GM18519 (cell line): Measurements from ENCODE around the gene FBXL2.
"Not testable (repeated sequence)": the region's sequence is repeated elsewhere in the genome, so short reads cannot be mapped to it uniquely, and the experiment has no call there.

Experiments
- ATAC-seq: cut with Tn5 transposase; IDR thresholded peaks from one replicate; pipeline ENCODE4 v1.9.1; 2021; ENCODE audit warnings: mild to moderate bottlenecking, moderate library complexity; ENCODE audit not compliant: unreplicated experiment, low FRiP score

FBXL2 gene

DNA sequence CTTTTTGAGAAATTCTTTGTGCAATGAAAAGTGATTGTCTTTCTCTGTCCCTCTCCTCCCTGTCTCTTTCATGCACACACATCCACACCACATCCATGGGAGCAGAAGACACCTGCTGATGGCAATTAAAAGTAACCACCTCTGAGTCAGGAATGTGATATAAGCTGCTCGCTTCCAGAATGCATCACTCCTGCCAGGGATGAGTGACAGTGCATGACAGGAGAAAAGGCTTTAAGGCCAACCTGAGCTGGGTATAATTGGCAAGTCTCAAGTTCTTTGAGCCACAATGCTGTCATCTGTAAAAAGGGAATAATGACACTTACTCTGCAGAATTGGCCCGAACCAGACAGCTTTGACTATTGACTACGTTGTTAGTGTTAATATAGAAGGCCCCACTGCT is 103.4 kb downstream of the FBXL2 start:
- ATAC-seq, result no peak

GRCh38 chr3:33383951-33384350 is 106.7 kb downstream of the FBXL2 start:
- no peak for ATAC-seq

DNA sequence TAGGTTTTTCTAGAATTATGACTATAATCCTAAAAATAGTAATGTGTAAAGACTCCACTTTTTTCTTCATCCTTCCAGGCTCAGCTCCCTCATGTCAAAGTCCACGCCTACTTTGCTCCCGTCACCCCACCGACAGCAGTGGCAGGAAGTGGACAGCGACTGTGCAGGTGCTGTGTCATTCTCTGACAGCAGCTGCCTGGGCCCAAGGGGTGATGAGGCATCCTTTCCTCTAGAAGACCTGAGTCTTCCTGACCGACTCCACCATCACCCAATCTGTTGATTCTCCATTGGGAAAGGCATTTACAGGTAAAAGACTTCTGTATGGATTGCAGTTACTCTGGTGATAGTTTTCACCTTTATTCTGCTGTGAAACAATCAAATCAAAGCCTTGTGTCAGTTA is 108.2 kb downstream of the FBXL2 start:
- no peak for ATAC-seq

GRCh38 chr3:33386631-33387030 is 109.4 kb downstream of the FBXL2 start:
- ATAC-seq, result no peak

GRCh38 chr3:33388374-33389100 is 111.3 kb downstream of the FBXL2 start:
- ATAC-seq, result no peak

DNA sequence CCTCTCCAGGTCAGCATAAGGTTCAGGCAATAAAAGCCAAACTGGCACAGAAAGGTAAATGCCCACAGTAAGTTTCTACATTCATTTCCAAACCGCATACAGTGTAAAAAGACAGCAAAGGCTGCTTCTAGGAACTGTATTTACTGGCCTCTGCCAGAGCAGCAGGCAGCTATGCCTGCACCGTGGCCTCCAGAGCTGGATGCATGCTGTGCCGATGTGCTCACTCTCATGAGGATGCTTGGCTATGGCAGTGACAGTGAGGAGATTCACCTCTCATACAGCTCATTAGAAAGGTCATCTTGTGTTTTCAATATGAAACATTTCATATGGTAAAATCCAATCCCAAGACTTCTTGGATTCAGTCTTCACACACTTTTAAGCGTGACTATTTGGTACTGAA is 112.7 kb downstream of the FBXL2 start:
- ATAC-seq, result no peak

DNA sequence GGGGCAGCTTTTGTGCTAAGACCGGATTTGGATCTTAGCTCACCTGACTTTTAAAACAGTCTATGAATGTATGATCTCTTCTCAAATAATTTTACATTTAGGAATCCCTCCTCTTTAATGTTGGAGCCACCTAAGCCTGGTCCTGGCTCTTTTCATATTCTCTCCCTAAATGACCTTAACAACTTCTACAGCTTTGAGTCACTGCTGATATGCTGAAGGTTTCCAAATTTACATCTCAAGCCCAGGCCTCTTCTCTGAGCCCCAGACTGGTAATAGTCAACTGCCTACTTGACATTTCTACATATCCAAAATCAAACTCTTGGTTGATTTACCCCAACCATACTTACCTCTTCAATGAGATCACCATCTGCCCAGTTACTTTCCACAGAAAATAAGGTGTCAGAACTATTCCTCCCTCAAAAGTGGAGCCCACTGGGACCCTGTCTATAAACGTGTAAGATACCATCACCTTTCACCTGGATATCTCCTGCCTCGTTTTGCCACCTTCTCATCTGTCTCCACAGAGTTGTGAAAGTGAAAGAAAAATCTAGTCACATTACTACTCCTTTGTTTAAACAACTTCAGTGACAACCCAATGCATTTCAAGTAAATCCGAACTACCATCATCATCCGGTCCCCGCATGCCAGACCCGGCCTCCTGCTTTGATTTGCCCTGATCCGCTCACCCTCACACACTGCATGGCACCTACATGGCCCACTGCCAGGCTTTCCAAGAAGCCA is 114.2 kb downstream of the FBXL2 start:
- ATAC-seq, result no peak

DNA sequence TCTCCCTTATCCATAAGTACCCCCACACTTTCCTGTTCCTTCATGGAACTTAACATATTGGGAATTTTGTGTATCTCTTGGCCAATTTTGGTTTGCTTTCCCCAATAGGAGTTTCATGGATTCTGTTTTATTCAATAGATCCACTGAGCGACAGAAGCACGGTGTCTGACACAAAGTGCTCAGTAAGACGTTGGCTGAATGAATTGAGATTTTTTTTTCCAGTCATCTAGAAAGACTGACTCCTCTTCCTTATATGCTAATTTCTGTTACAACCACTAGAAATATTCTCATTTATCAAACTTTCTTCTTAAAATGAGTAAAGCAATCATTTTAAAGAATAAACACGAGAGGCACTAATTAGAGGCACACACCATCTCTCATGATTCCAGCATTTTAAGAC is 114.9 kb downstream of the FBXL2 start:
- ATAC-seq, result no peak

GRCh38 chr3:33392703-33393125 is 115.5 kb downstream of the FBXL2 start:
- no peak for ATAC-seq

GRCh38 chr3:33394403-33395054 is 117.3 kb downstream of the FBXL2 start:
- ATAC-seq, result no peak

GRCh38 chr3:33395900-33396299 is 118.7 kb downstream of the FBXL2 start:
- no peak for ATAC-seq

GRCh38 chr3:33398410-33398809 is 121.2 kb downstream of the FBXL2 start:
- no peak for ATAC-seq

GRCh38 chr3:33401781-33402180 is 124.5 kb downstream of the FBXL2 start:
- ATAC-seq, result no peak

DNA sequence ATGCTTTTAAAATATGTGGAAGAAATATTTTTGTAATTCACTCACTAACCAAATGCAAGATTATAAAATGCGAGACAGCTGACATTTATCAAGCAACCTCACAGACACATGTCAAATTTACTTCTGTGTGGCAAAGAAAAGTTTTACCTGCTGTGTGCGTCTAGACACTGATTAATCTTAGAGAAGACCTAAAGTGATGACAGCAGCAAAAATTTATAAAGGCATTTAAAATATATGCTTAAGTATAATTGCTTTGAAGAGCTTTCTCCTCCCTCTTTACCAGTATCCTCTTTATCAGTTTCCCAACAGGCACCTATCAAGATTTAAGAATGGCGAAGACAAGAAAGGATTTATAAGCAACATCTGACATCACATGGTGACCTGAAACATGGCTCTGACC is 125.7 kb downstream of the FBXL2 start:
- ATAC-seq, result no peak

- ATAC-seq, result no peak
Observed at GRCh38 chr3:33403756-33404155, 126.5 kb downstream of the FBXL2 start.

DNA sequence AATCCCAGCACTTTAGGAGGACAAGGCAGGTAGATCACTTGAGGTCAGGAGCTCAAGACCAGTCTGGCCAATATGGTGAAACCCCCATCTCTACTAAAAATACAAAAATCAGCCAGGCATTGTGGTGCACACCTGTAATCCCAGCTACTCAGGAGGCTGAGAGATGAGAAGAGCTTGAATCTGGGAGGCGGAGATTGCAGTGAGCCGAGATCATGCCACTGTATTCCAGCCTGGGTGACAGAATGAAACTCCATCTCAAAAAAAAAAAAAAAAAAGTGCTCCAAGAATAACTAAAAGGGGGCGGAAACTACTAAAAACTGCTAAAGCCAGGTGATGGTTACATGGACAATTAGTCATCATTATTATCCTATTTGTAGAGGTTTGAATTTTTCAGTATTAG is 133.6 kb downstream of the FBXL2 start:
- ATAC-seq, result not testable (repeated sequence)

- no peak for ATAC-seq
Observed at GRCh38 chr3:33417066-33417673, 139.9 kb downstream of the FBXL2 start.

DNA sequence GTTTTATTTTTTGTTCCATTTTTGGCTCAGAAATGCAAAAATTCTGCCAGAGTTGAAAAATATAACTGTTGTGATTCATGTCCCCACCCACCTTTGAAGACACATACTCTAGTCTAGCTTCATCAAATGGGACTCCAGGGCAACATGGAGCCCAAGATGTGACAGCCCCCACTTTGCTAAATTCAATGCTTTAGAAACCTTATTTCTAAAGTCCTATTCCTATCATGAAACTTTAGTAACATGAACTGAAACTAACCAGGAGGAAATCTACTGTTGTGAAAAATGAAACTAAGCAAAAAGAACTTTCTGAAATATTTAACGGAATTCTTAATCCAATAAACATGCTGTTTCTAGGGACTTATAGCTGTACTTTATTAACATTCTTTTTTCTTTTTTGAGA is 142.7 kb downstream of the FBXL2 start:
- ATAC-seq, result no peak

DNA sequence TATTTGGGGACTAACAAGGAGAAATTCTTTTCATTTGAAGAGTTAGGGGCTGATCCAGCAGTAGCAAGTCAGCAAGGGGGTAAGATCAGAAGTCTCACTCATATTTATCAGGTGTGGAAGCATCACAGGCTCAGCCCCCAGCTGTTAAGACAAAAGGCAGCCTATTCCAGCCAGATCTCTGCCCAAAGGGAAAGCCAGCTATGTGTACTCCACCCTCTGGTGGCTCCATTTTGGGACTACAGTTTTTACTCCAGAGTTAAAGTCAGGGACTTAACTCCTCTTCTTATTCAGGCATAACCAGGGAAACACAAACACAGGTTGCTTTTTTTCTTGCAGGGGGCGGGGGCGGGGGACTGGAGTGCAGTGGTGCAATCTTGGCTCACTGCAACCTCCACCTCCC is 143.7 kb downstream of the FBXL2 start:
- ATAC-seq, result no peak

DNA sequence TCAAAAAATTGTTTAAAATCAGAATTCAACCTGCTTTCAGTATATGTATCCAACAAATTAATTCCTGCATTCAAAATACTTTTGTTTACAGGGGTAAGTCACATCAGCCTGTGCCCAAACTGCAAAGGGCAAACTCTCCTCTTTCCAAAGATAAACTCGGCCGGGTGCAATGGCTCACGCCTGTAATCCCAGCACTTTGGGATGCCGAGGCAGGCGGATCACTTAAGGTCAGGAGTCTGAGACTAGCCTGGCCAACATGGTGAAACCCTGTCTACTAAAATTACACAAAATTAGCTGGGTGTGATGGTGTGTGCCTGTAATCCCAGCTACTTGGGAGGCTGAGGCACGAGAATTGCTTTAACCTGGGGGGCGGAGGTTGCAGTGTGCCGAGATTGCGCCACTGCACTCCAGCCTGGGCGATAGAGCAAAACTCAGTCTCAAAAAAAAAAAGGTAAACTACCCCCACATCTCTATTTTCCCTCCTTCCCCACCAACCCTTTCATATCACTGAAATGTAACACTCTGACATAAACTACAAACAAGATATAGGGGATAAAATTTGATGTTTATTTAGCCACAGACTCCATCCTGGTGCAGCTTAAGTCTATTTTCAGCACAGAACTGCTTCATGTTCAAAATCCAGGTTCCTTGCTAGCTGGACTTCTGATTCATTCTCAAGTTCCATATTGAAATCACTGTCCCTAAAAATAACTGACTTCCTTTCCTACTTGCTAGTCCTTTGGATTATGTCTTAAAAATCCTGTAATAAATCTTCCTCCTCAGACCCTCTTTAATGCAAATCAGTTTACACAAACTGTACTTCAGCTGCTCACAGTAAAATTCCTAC is 147.6 kb downstream of the FBXL2 start:
- no peak for ATAC-seq
